RWPE2 (cell line): ENCODE measurements around the gene P2RY13.
A peak's percentile ranks its signal among the peaks of the same experiment; 100 is the strongest.

ENCODE experiments used
- ATAC-seq: fragments of 200-7000 bp; cut with Tn5 transposase; 3 replicates; pipeline ENCODE4 v1.9.1; 2021; ENCODE audit warnings: low read depth
- DNase-seq: peaks from one replicate; pipeline ENCODE4 v3.0.0-alpha.2; 2020; ENCODE audit warnings: low spot score
- H3K27ac ChIP-seq: fragments of 450-650 bp; 2 replicates; pipeline ENCODE4 v1.5.1; 2017; ENCODE audit warnings: mild to moderate bottlenecking; ENCODE audit not compliant: poor library complexity, severe bottlenecking
- H3K27me3 ChIP-seq: fragments of 250-450 bp; sonication (Bioruptor Pico); 2 replicates; pipeline ENCODE4 v1.5.1; 2021; ENCODE audit warnings: mild to moderate bottlenecking, moderate library complexity; ENCODE audit not compliant: insufficient read depth, poor library complexity, severe bottlenecking
- H3K36me3 ChIP-seq: fragments of 250-450 bp; sonication (Bioruptor Pico); 2 replicates; pipeline ENCODE4 v1.5.1; 2020; ENCODE audit warnings: low read depth, mild to moderate bottlenecking, moderate library complexity
- H3K4me1 ChIP-seq: fragments of 250-450 bp; sonication (Bioruptor Pico); 2 replicates; pipeline ENCODE4 v1.5.1; 2021; ENCODE audit warnings: mild to moderate bottlenecking, moderate library complexity; ENCODE audit not compliant: insufficient read depth, poor library complexity, severe bottlenecking
- H3K4me3 ChIP-seq: fragments of 250-450 bp; sonication (Bioruptor Pico); 2 replicates; pipeline ENCODE4 v1.5.1; 2021; ENCODE audit warnings: mild to moderate bottlenecking, moderate library complexity; ENCODE audit not compliant: severe bottlenecking
- H3K9me3 ChIP-seq: fragments of 250-450 bp; sonication (Bioruptor Pico); 2 replicates; pipeline ENCODE4 v1.5.1; 2021; ENCODE audit warnings: mild to moderate bottlenecking, moderate library complexity; ENCODE audit not compliant: severe bottlenecking
- TF ChIP-seq, protein P1 (sequence below): fragments of 450-650 bp; IDR thresholded peaks from one replicate; pipeline ENCODE4 v1.5.1; 2017; ENCODE audit warnings: mild to moderate bottlenecking, moderate library complexity; ENCODE audit not compliant: poor library complexity, severe bottlenecking

Gene P2RY13

GRCh38 chr3:151351219-151351618 lies 21.9 kb upstream of the P2RY13 start:
- DNase-seq (no peak), ATAC-seq (no peak)
- Histone ChIP-seq H3K36me3 (no peaks in the 10 kb centered on the region), H3K4me3 (no peak overlapping the region), H3K27me3 (no peaks in the 10 kb centered on the region), H3K9me3 (no peaks in the 10 kb centered on the region), H3K27ac (no peak overlapping the region), H3K4me1 (no peaks in the 10 kb centered on the region)
- TF ChIP-seq, protein P1, sequence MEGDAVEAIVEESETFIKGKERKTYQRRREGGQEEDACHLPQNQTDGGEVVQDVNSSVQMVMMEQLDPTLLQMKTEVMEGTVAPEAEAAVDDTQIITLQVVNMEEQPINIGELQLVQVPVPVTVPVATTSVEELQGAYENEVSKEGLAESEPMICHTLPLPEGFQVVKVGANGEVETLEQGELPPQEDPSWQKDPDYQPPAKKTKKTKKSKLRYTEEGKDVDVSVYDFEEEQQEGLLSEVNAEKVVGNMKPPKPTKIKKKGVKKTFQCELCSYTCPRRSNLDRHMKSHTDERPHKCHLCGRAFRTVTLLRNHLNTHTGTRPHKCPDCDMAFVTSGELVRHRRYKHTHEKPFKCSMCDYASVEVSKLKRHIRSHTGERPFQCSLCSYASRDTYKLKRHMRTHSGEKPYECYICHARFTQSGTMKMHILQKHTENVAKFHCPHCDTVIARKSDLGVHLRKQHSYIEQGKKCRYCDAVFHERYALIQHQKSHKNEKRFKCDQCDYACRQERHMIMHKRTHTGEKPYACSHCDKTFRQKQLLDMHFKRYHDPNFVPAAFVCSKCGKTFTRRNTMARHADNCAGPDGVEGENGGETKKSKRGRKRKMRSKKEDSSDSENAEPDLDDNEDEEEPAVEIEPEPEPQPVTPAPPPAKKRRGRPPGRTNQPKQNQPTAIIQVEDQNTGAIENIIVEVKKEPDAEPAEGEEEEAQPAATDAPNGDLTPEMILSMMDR: no peak

GRCh38 chr3:151350656-151351055 lies 21.3 kb upstream of the P2RY13 start:
- no peaks in the 10 kb centered on the region for H3K36me3 ChIP-seq
- no peak overlapping the region for H3K4me3 ChIP-seq
- no peaks in the 10 kb centered on the region for H3K4me1 ChIP-seq
- TF ChIP-seq, protein P1: no peak
- ATAC-seq (no peak), DNase-seq (no peak)
- no peaks in the 10 kb centered on the region for H3K27me3 ChIP-seq
- H3K9me3 ChIP-seq: no peaks in the 10 kb centered on the region
- H3K27ac ChIP-seq: no peak overlapping the region

GRCh38 chr3:151347432-151347831 lies 18.1 kb upstream of the P2RY13 start:
- TF ChIP-seq, protein P1: no peak
- no peak overlapping the region for H3K4me3 ChIP-seq
- ATAC-seq: no peak
- H3K4me1 ChIP-seq: no peaks in the 10 kb centered on the region
- no peaks in the 10 kb centered on the region for H3K27me3 ChIP-seq
- no peak overlapping the region for H3K27ac ChIP-seq
- H3K9me3 ChIP-seq: no peaks in the 10 kb centered on the region
- no peak for DNase-seq
- no peaks in the 10 kb centered on the region for H3K36me3 ChIP-seq

DNA sequence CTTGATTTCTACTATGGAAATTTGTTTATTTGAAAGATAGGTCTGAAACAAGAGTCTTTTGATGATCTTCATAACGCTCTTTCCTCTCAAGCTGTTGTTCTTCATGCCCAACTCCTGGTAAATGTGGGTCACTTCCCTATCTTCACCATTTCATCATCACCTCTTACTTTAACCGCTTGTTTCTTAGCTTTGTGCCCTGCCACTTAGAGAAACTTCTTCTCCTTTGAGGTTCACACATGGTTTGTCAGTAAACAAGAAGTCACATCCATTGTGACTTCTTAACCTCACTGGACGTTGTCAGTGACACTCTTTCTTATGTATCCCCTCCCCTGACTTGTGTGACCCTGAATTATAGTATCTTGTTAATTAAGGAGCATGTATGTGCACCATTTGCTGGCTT lies 16.9 kb upstream of the P2RY13 start:
- Histone ChIP-seq H3K9me3 (no peaks in the 10 kb centered on the region), H3K36me3 (no peaks in the 10 kb centered on the region), H3K27ac (no peak overlapping the region), H3K4me1 (no peaks in the 10 kb centered on the region), H3K4me3 (no peak overlapping the region), H3K27me3 (no peaks in the 10 kb centered on the region)
- TF ChIP-seq, protein P1: no peak
- ATAC-seq (no peak), DNase-seq (no peak)

DNA sequence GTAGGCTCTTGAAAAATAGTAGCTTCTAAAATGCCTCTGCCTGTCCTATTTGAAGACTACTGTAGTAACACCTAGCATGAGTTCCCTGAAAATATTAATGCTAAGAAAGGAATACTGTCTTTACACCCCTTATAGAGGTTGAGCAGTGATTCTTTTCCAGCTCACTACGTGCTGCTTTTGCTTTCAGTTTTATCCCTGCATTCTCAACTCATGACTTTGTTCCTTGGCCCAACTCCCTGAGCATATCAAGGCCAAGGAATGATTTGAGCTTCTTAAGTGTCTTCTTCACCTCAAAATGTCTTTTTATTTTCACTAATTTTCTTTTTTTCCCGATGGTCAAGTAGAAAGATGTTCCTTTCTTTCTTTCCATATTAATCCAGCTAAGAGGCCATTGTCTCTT lies 16.5 kb upstream of the P2RY13 start:
- Histone ChIP-seq H3K27me3 (no peaks in the 10 kb centered on the region), H3K9me3 (no peaks in the 10 kb centered on the region), H3K27ac (no peak overlapping the region), H3K36me3 (no peaks in the 10 kb centered on the region), H3K4me3 (no peak overlapping the region), H3K4me1 (no peaks in the 10 kb centered on the region)
- 0 out of 3 replicates have a peak, but pooled peaks have one; percentile 31 for ATAC-seq
- DNase-seq: no peak
- TF ChIP-seq, protein P1: no peak
